ENCODE measurements around the gene SIVA1.

DNA sequence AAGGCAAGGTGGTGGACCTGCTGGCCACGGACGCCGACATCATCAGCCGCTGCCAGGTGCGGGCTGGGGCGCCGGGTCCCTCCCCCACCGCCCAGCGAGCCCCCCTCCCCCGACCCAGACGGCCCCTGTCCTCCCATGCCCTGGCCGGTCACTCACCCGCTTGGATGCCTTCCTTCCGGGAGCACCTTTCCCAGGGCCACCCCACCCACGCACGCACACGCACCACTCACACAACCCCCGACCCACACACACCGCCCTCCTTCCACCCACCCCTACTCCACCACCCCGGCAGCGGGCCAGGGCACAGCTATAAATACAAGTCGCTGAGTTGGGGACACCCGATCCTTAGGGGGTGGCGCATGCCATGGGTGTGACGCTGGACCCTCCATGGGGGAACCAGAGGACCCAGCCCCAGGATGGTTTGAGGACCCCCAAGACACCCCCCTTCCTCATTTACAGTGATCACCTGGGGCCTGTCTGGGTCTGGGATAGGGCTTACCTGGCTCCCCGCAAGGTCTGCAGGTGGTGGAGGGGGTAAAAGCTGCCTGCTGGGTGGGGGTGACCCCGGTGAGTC lies 28.5 kb upstream of the SIVA1 start:
- TF ChIP-seq, protein P1, sequence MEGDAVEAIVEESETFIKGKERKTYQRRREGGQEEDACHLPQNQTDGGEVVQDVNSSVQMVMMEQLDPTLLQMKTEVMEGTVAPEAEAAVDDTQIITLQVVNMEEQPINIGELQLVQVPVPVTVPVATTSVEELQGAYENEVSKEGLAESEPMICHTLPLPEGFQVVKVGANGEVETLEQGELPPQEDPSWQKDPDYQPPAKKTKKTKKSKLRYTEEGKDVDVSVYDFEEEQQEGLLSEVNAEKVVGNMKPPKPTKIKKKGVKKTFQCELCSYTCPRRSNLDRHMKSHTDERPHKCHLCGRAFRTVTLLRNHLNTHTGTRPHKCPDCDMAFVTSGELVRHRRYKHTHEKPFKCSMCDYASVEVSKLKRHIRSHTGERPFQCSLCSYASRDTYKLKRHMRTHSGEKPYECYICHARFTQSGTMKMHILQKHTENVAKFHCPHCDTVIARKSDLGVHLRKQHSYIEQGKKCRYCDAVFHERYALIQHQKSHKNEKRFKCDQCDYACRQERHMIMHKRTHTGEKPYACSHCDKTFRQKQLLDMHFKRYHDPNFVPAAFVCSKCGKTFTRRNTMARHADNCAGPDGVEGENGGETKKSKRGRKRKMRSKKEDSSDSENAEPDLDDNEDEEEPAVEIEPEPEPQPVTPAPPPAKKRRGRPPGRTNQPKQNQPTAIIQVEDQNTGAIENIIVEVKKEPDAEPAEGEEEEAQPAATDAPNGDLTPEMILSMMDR (IDR thresholded peaks at IDR 0.05): no peak
- no peak for TF ChIP-seq EZH2 (IDR thresholded peaks at IDR 0.05; ENCODE audit: borderline replicate concordance, insufficient read depth, low read depth, low read length, poor library complexity, severe bottlenecking)
